ENCODE results near the gene HOXD10.
A peak's percentile ranks its signal among the peaks of the same experiment; 100 is the strongest.

HOXD10 gene

GRCh38 chr2:176087330-176088047, 29.1 kb upstream of the HOXD10 start:
- H3K4me3 ChIP-seq (ENCODE audit: low read length), result no peak overlapping the region
- no peak for TF ChIP-seq ZNF274 (IDR thresholded peaks at IDR 0.05; ENCODE audit: low read depth, low read length)

GRCh38 chr2:176088048-176088936, 28.3 kb upstream of the HOXD10 start:
- no peak overlapping the region; the same call in 1 of the 2 replicates for H3K4me3 ChIP-seq (ENCODE audit: low read length)
- no peak for TF ChIP-seq ZNF274 (IDR thresholded peaks at IDR 0.05; ENCODE audit: low read depth, low read length)

- H3K4me3 ChIP-seq (ENCODE audit: low read length), result no peak overlapping the region
- no peak for TF ChIP-seq ZNF274 (IDR thresholded peaks at IDR 0.05; ENCODE audit: low read depth, low read length)
Measured at GRCh38 chr2:176088937-176089842, 27.4 kb upstream of the HOXD10 start.

GRCh38 chr2:176089843-176090395, 26.7 kb upstream of the HOXD10 start:
- no peak for TF ChIP-seq ZNF274 (IDR thresholded peaks at IDR 0.05; ENCODE audit: low read depth, low read length)
- H3K4me3 ChIP-seq (ENCODE audit: low read length), result no peak overlapping the region

GRCh38 chr2:176090862-176091261, 25.7 kb upstream of the HOXD10 start:
- TF ChIP-seq ZNF274 (IDR thresholded peaks at IDR 0.05; ENCODE audit: low read depth, low read length), result no peak
- no peak overlapping the region for H3K4me3 ChIP-seq (ENCODE audit: low read length)

GRCh38 chr2:176091329-176092258, 25.0 kb upstream of the HOXD10 start:
- no peak overlapping the region for H3K4me3 ChIP-seq (ENCODE audit: low read length)
- no peak for TF ChIP-seq ZNF274 (IDR thresholded peaks at IDR 0.05; ENCODE audit: low read depth, low read length)

GRCh38 chr2:176092270-176093144, 24.1 kb upstream of the HOXD10 start, which contains the start of gene HOXD13:
HOXD13 (plus strand) TSS chr2:176092721; CDS start chr2:176092891, 170 bp downstream.
- TF ChIP-seq ZNF274 (IDR thresholded peaks at IDR 0.05; ENCODE audit: low read depth, low read length), result no peak

GRCh38 chr2:176093145-176093897, 23.3 kb upstream of the HOXD10 start:
- no peak for TF ChIP-seq ZNF274 (IDR thresholded peaks at IDR 0.05; ENCODE audit: low read depth, low read length)
- peak overlapping the region; percentile 13; the same call in 1 of the 2 replicates for H3K4me3 ChIP-seq (ENCODE audit: low read length)

More at GRCh38 chr2:176092270-176093144, 24.1 kb upstream of the HOXD10 start, which contains the start of gene HOXD13:
- peak within 1 kb of the TSS; percentile 13; the same call in 1 of the 2 replicates for H3K4me3 ChIP-seq (ENCODE audit: low read length)

GRCh38 chr2:176093898-176094249, 22.7 kb upstream of the HOXD10 start:
- no peak overlapping the region for H3K4me3 ChIP-seq (ENCODE audit: low read length)

GRCh38 chr2:176094349-176094748, 22.2 kb upstream of the HOXD10 start:
- no peak overlapping the region for H3K4me3 ChIP-seq (ENCODE audit: low read length)
- TF ChIP-seq ZNF274 (IDR thresholded peaks at IDR 0.05; ENCODE audit: low read depth, low read length), result no peak

More at GRCh38 chr2:176093898-176094249, 22.7 kb upstream of the HOXD10 start:
- TF ChIP-seq ZNF274 (IDR thresholded peaks at IDR 0.05; ENCODE audit: low read depth, low read length), result no peak

- TF ChIP-seq ZNF274 (IDR thresholded peaks at IDR 0.05; ENCODE audit: low read depth, low read length), result no peak
- no peak overlapping the region for H3K4me3 ChIP-seq (ENCODE audit: low read length)
Measured at GRCh38 chr2:176095421-176095820, 21.2 kb upstream of the HOXD10 start.

All from GM08714 (cell line).